ENCODE measurements around the gene PDE11A. TPM values are rescaled to one million over a fixed set of nuclear protein-coding genes. Genes with fewer than 3 reads are reported as not detected.

PDE11A gene
- total and polyA plus RNA-seq, 4 donors, result 0.03 to 1.2 (median 0.58) TPM

- H3K9me3 ChIP-seq (ENCODE audit: control insufficient read depth, low read length), result no peaks in the 10 kb centered on the region
- WGBS, 2 donors, result 74 to 83% methylated on average over 1 of the region's 1 CpG
- intact Hi-C loops (cut with DNase I), result no loop called here
These were observed 435.9 kb downstream of the PDE11A start for GRCh38 chr2:177636672-177637071.

DNA sequence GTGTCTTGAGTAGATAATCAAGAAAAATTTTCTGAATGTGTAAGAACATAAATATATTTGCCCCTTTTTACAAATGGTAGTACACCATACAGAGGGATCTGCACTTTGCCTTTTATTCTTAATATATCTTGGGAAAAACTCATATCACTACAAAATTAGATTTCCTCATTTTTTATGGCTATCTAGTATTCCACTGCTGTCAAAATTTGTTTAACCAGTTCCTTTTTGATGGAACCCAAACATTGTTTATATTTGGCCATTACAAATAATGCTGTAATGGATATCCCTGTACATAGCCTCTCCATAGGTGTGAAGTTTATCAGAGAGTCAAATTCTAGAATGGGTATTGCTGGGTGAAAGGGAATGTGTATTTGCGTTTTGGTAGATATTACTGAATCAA, 436.9 kb downstream of the PDE11A start:
- H3K4me3 ChIP-seq (ENCODE audit: low read length in 2 of 2), result no peak overlapping the region
- no peak for ATAC-seq (ENCODE audit: low FRiP score)
- no peaks in the 10 kb centered on the region for H3K9me3 ChIP-seq (ENCODE audit: control insufficient read depth, low read length)
- 0% methylated on average over 1 of the region's 1 CpG for WGBS, 2 donors
- DNase-seq, result no peak
- intact Hi-C loops (cut with DNase I), result no loop called here
- H3K27me3 ChIP-seq (ENCODE audit: control insufficient read depth in 1 of 2, insufficient read depth in 2 of 2, low read length in 1 of 2), result no peaks in the 10 kb centered on the region
- H3K4me1 ChIP-seq (ENCODE audit: control insufficient read depth in 1 of 2, insufficient read depth in 2 of 2, low read length in 2 of 2), result no peaks in the 10 kb centered on the region
- no peak overlapping the region for H3K27ac ChIP-seq (ENCODE audit: low read depth in 1 of 2, low read length in 2 of 2)
- no peaks in the 10 kb centered on the region for H3K36me3 ChIP-seq (ENCODE audit: control insufficient read depth in 1 of 2, insufficient read depth in 2 of 2, low read length in 1 of 2)

More at GRCh38 chr2:177636672-177637071, 435.9 kb downstream of the PDE11A start:
- no peak for ATAC-seq (ENCODE audit: low FRiP score)
- no peaks in the 10 kb centered on the region for H3K27me3 ChIP-seq (ENCODE audit: control insufficient read depth in 1 of 2, insufficient read depth in 2 of 2, low read length in 1 of 2)
- no peak overlapping the region for H3K27ac ChIP-seq (ENCODE audit: low read depth in 1 of 2, low read length in 2 of 2)
- DNase-seq, result no peak
- H3K36me3 ChIP-seq (ENCODE audit: control insufficient read depth in 1 of 2, insufficient read depth in 2 of 2, low read length in 1 of 2), result no peaks in the 10 kb centered on the region
- H3K4me3 ChIP-seq (ENCODE audit: low read length in 2 of 2), result no peak overlapping the region
- H3K4me1 ChIP-seq (ENCODE audit: control insufficient read depth in 1 of 2, insufficient read depth in 2 of 2, low read length in 2 of 2), result no peaks in the 10 kb centered on the region

- no peak overlapping the region for H3K27ac ChIP-seq (ENCODE audit: low read depth in 1 of 2, low read length in 2 of 2)
- intact Hi-C loops (cut with DNase I), result no loop called here
- H3K4me3 ChIP-seq (ENCODE audit: low read length in 2 of 2), result peak overlapping the region in 1 of 2 donors; percentile 79
- no peaks in the 10 kb centered on the region for H3K27me3 ChIP-seq (ENCODE audit: control insufficient read depth in 1 of 2, insufficient read depth in 2 of 2, low read length in 1 of 2)
- H3K36me3 ChIP-seq (ENCODE audit: control insufficient read depth in 1 of 2, insufficient read depth in 2 of 2, low read length in 1 of 2), result no peaks in the 10 kb centered on the region
- no peaks in the 10 kb centered on the region for H3K4me1 ChIP-seq (ENCODE audit: control insufficient read depth in 1 of 2, insufficient read depth in 2 of 2, low read length in 2 of 2)
- no peaks in the 10 kb centered on the region for H3K9me3 ChIP-seq (ENCODE audit: control insufficient read depth, low read length)
- WGBS, 2 donors, result 63 to 68% methylated on average over 1 of the region's 1 CpG
- DNase-seq (no peak), ATAC-seq (ENCODE audit: low FRiP score) (no peak)
These were observed 438.7 kb downstream of the PDE11A start for GRCh38 chr2:177633910-177634294.

- no peak overlapping the region for H3K4me3 ChIP-seq (ENCODE audit: low read length in 2 of 2)
- no peak overlapping the region for H3K27ac ChIP-seq (ENCODE audit: low read depth in 1 of 2, low read length in 2 of 2)
- intact Hi-C loops (cut with DNase I), result no loop called here
- no peaks in the 10 kb centered on the region for H3K27me3 ChIP-seq (ENCODE audit: control insufficient read depth in 1 of 2, insufficient read depth in 2 of 2, low read length in 1 of 2)
- 59 to 61% methylated on average over 3 of the region's 3 CpGs for WGBS, 2 donors
- H3K36me3 ChIP-seq (ENCODE audit: control insufficient read depth in 1 of 2, insufficient read depth in 2 of 2, low read length in 1 of 2), result no peaks in the 10 kb centered on the region
- DNase-seq (no peak), ATAC-seq (ENCODE audit: low FRiP score) (no peak)
- no peaks in the 10 kb centered on the region for H3K4me1 ChIP-seq (ENCODE audit: control insufficient read depth in 1 of 2, insufficient read depth in 2 of 2, low read length in 2 of 2)
- no peaks in the 10 kb centered on the region for H3K9me3 ChIP-seq (ENCODE audit: control insufficient read depth, low read length)
These were observed 439.5 kb downstream of the PDE11A start for GRCh38 chr2:177633111-177633510.

DNA sequence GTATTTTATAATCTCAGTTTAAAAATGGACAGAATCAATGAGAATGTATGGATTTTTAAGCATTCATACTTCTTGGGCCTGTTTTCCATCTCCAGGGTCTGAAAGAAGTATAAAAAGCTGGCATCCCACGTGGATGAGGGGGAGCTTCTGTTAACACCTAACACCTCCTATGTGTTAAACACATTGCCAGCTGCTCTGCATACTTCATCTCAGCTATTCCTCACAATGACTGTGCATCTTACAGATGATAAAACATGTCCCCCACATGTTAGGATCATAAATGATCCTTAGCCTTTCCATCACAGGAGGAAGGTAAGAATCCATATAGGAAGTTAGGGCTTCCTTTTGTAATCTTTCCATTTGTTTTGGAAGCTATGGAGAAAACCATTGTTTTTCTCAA, 440.9 kb downstream of the PDE11A start:
- 49 to 50% methylated on average over 1 of the region's 1 CpG for WGBS, 2 donors
- Histone ChIP-seq H3K27me3 (ENCODE audit: control insufficient read depth in 1 of 2, insufficient read depth in 2 of 2, low read length in 1 of 2) (no peaks in the 10 kb centered on the region), H3K4me1 (ENCODE audit: control insufficient read depth in 1 of 2, insufficient read depth in 2 of 2, low read length in 2 of 2) (no peaks in the 10 kb centered on the region), H3K36me3 (ENCODE audit: control insufficient read depth in 1 of 2, insufficient read depth in 2 of 2, low read length in 1 of 2) (no peaks in the 10 kb centered on the region), H3K9me3 (ENCODE audit: control insufficient read depth, low read length) (no peaks in the 10 kb centered on the region), H3K27ac (ENCODE audit: low read depth in 1 of 2, low read length in 2 of 2) (no peak overlapping the region), H3K4me3 (ENCODE audit: low read length in 2 of 2) (no peak overlapping the region)
- ATAC-seq (ENCODE audit: low FRiP score) (no peak), DNase-seq (no peak)
- intact Hi-C loops (cut with DNase I), result no loop called here

DNA sequence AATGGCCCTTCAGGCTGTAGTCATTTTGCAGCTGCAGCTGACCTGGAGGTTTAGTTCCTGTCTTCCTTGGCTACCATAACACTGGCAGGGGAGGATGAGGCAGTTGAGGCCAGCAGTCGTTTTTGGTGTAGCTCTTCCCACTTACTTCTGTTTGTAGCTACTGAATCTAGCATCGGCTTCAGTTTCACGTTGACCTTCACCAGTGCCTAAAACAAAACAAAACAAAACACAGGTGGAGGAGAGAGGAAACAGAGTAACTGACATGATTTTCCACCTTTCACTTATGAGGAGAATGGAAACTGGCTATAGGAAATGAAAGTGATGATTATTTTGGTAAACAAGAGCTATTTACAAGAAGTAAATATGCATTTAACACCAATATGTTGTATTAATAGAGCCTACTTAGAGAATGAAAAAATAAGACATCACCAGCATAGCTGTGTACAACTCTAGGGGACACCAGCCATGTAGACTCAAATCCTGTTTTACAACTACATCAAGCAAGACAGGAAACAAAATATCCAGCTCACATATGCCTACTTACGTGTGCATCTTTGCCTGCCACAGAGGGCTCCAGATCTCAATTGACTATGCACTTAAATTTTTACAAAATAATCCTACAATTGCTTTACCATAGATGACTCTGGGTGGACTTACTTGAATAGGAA, 443.1 kb downstream of the PDE11A start:
- intact Hi-C loops (cut with DNase I), result no loop called here
- WGBS, 2 donors, result 58 to 61% methylated on average over 4 of the region's 4 CpGs
- no peak for ATAC-seq (ENCODE audit: low FRiP score)
- DNase-seq, result no peak
- no peak overlapping the region for H3K27ac ChIP-seq (ENCODE audit: low read depth in 1 of 2, low read length in 2 of 2)
- no peak overlapping the region for H3K4me3 ChIP-seq (ENCODE audit: low read length in 2 of 2)
- H3K9me3 ChIP-seq (ENCODE audit: control insufficient read depth, low read length), result no peaks in the 10 kb centered on the region
- H3K4me1 ChIP-seq (ENCODE audit: control insufficient read depth in 1 of 2, insufficient read depth in 2 of 2, low read length in 2 of 2), result no peaks in the 10 kb centered on the region
- H3K27me3 ChIP-seq (ENCODE audit: control insufficient read depth in 1 of 2, insufficient read depth in 2 of 2, low read length in 1 of 2), result no peaks in the 10 kb centered on the region
- no peaks in the 10 kb centered on the region for H3K36me3 ChIP-seq (ENCODE audit: control insufficient read depth in 1 of 2, insufficient read depth in 2 of 2, low read length in 1 of 2)

DNA sequence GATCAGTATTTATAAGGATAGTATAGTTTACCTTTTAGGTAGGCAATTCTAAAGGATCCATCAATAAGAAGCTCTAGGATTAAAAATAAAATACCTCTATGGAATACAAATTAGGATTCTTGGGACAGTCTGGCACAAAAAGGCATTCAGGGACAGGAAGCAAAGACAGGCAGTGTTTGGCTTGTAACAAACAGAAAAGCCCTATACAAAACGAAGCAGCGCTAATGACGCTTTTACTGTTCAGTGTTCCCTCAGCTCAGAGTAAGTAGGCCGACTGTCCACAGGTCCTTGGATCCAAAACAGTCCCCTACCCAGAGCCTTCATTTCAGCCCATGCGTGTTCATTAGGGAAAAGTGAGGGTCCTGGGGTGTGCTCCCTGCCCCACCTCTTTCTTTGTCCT, 443.7 kb downstream of the PDE11A start:
- intact Hi-C loops (cut with DNase I), result no loop called here
- no peaks in the 10 kb centered on the region for H3K36me3 ChIP-seq (ENCODE audit: control insufficient read depth in 1 of 2, insufficient read depth in 2 of 2, low read length in 1 of 2)
- H3K4me1 ChIP-seq (ENCODE audit: control insufficient read depth in 1 of 2, insufficient read depth in 2 of 2, low read length in 2 of 2), result no peaks in the 10 kb centered on the region
- no peak overlapping the region for H3K27ac ChIP-seq (ENCODE audit: low read depth in 1 of 2, low read length in 2 of 2)
- DNase-seq (no peak), ATAC-seq (ENCODE audit: low FRiP score) (no peak)
- WGBS, 2 donors, result 75% methylated on average over 5 of the region's 5 CpGs
- H3K9me3 ChIP-seq (ENCODE audit: control insufficient read depth, low read length), result no peaks in the 10 kb centered on the region
- no peaks in the 10 kb centered on the region for H3K27me3 ChIP-seq (ENCODE audit: control insufficient read depth in 1 of 2, insufficient read depth in 2 of 2, low read length in 1 of 2)
- no peak overlapping the region for H3K4me3 ChIP-seq (ENCODE audit: low read length in 2 of 2)

DNA sequence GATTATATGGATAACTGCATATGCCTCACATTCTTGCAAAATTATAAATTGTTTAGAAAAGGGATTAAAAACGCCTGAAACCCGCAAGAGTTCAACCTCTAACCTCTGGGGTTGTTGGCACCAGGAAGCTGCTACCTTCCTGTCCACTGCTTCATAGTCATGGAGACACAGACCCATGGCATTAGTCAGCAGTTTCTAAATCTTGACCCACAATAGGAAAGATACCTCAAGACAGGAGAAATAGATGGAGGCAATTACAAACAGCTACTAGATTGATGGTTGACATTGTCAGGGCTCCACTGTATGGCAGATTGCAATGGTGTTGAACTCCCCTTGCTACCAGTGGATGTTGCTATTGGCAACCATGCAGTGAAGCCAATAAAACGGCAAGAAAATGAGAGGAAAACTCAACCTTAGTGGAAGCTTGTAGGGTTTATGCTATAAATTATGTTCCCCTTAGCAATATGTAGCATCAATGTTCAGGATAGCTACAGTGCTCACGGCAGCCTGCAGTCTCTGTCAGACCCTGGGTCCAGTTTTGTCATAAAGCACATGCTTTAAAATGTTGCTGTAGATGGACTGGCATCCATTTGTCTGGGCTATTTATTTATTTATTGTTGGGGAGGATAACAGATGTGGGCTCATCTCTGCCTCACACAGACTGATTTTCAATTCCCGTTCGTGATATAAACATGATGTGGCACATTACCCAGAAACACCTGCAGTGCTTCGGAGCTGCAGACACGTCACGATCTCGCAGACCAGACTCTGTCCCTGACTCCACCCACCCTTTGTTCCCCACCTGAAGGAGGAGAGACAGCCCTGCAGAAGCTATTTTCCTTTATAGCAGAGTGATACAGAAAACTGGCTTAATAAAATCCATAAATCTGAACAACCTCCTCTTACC, 446.6 kb downstream of the PDE11A start:
- ATAC-seq (ENCODE audit: low FRiP score) (no peak), DNase-seq (no peak)
- Histone ChIP-seq H3K4me1 (ENCODE audit: control insufficient read depth in 1 of 2, insufficient read depth in 2 of 2, low read length in 2 of 2) (no peaks in the 10 kb centered on the region), H3K27me3 (ENCODE audit: control insufficient read depth in 1 of 2, insufficient read depth in 2 of 2, low read length in 1 of 2) (no peaks in the 10 kb centered on the region), H3K9me3 (ENCODE audit: control insufficient read depth, low read length) (no peaks in the 10 kb centered on the region), H3K36me3 (ENCODE audit: control insufficient read depth in 1 of 2, insufficient read depth in 2 of 2, low read length in 1 of 2) (no peaks in the 10 kb centered on the region), H3K4me3 (ENCODE audit: low read length in 2 of 2) (no peak overlapping the region), H3K27ac (ENCODE audit: low read depth in 1 of 2, low read length in 2 of 2) (no peak overlapping the region)
- 57 to 59% methylated on average over 10 of the region's 10 CpGs for WGBS, 2 donors
- intact Hi-C loops (cut with DNase I), result no loop called here

DNA sequence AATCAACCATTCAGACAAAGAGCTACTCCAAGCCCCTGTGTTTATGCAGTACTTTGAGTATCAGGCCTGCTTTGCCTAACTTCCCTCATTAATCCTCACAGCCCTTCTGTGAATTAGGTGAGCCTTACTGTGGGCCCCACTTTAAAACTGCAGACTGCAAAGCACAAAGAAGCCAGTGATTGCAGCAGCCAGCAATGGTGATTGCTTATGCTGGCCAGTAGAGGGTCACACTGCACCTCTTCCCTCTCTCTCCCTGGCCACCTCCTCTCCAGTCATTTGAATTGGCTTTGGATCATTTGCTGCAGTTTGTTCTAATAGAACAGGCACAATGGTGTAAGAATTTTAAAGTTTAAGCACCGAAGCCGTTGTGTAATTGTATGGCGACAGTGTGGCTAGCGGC, 450.1 kb downstream of the PDE11A start:
- no peak for DNase-seq
- Histone ChIP-seq H3K4me3 (ENCODE audit: low read length in 2 of 2) (no peak overlapping the region), H3K27me3 (ENCODE audit: control insufficient read depth in 1 of 2, insufficient read depth in 2 of 2, low read length in 1 of 2) (no peaks in the 10 kb centered on the region), H3K4me1 (ENCODE audit: control insufficient read depth in 1 of 2, insufficient read depth in 2 of 2, low read length in 2 of 2) (no peaks in the 10 kb centered on the region), H3K27ac (ENCODE audit: low read depth in 1 of 2, low read length in 2 of 2) (no peak overlapping the region), H3K9me3 (ENCODE audit: control insufficient read depth, low read length) (no peaks in the 10 kb centered on the region), H3K36me3 (ENCODE audit: control insufficient read depth in 1 of 2, insufficient read depth in 2 of 2, low read length in 1 of 2) (no peaks in the 10 kb centered on the region)
- intact Hi-C loops (cut with DNase I), result no loop called here
- WGBS, 2 donors, result 82 to 84% methylated on average over 4 of the region's 4 CpGs
- no peak for ATAC-seq (ENCODE audit: low FRiP score)
